Ectodermal cell (in vitro differentiated cells): ENCODE measurements around the gene ZNF43.
"Not testable (repeated sequence)": the region's sequence is repeated elsewhere in the genome, so short reads cannot be mapped to it uniquely, and the experiment has no call there.

Experiments used
- H3K27ac ChIP-seq: 2 replicates; pipeline ENCODE4 v1.7.0; 2013; ENCODE audit warnings: mild to moderate bottlenecking, low read depth, low read length; ENCODE audit not compliant: insufficient read depth, poor library complexity, severe bottlenecking
- H3K27me3 ChIP-seq: 2 replicates; pipeline ENCODE4 v1.7.0; 2013; ENCODE audit warnings: mild to moderate bottlenecking, low read length; ENCODE audit not compliant: insufficient read depth, control insufficient read depth, poor library complexity, severe bottlenecking
- H3K36me3 ChIP-seq: one replicate; pipeline ENCODE4 v1.7.0; 2013; ENCODE audit warnings: low read length; ENCODE audit not compliant: control insufficient read depth, insufficient read depth
- H3K4me1 ChIP-seq: one replicate; pipeline ENCODE4 v1.7.0; 2013; ENCODE audit warnings: low read length; ENCODE audit not compliant: control insufficient read depth, insufficient read depth
- H3K4me3 ChIP-seq: 2 replicates; pipeline ENCODE4 v1.7.0; 2013; ENCODE audit warnings: low read depth, low read length, control low read depth; ENCODE audit not compliant: insufficient read depth
- H3K9me3 ChIP-seq: 2 replicates; pipeline ENCODE4 v1.7.0; 2013; ENCODE audit warnings: mild to moderate bottlenecking, low read length, moderate library complexity; ENCODE audit not compliant: control insufficient read depth
- WGBS, 2 experiments: methylation state at CpG; one replicate each; pipeline ENCODE4 v1.1.7; 2013; ENCODE audit warnings: missing lambda C conversion rate in 2 of 2; 5-methylcytosine and 5-hydroxymethylcytosine counted together

The ZNF43 gene

DNA sequence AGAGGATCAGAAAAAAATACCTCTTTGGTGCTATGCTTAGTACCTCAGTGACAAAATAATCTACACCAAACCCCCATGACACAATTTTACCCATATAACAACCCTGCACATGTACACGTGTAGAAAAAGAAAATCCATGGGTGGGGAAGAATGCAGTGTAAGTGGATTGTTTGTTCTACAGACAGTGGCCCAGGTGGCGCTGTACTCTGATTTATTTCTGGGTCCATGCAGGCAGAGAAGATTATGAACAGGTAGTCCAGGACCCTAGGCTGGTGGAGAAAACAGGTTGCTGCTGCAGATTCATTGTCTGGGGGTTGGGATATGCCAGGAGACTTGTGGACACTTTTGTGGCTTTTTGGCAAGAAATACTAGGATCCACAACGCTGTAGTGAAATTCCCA, 77.7 kb downstream of the ZNF43 start:
- no peaks in the 10 kb centered on the region for H3K27me3 ChIP-seq
- no peak overlapping the region for H3K4me3 ChIP-seq
- no peak overlapping the region for H3K27ac ChIP-seq
- H3K9me3 ChIP-seq: no peaks in the 10 kb centered on the region
- 96 to 98% methylated on average over 3 of the region's 3 CpGs for WGBS, 2 experiments
- H3K36me3 ChIP-seq: peaks cover 42% of the 10 kb centered on the region
- no peaks in the 10 kb centered on the region for H3K4me1 ChIP-seq

DNA sequence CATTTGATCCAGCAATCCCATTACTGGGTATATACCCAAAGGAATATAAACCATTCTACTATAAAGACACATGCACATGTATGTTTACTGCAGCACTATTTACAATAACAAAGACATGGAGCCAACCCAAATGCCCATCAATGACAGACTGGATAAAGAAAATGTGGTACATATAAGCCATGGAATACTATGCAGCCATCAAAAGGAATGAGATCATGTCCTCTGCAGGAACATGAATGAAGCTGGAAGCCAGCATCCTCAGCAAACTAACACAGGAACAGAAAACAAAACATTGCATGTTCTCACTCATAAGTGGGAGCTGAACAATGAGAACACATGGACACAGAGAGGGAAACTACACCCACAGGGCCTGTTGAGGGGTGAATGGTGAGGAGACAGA, 80.4 kb downstream of the ZNF43 start:
- not testable (repeated sequence) for H3K27me3 ChIP-seq, H3K9me3 ChIP-seq, H3K4me3 ChIP-seq, H3K4me1 ChIP-seq, H3K27ac ChIP-seq
- H3K36me3 ChIP-seq: peaks cover 24% of the 10 kb centered on the region
